Activated T-helper 1 cell treated with Interleukin-2 at 50 U/mL for 16 hours (primary cell): ENCODE results near the gene ADIPOQ.
"Not testable (repeated sequence)": the region's sequence is repeated elsewhere in the genome, so short reads cannot be mapped to it uniquely, and the experiment has no call there.

Experiments
- DNase-seq: peaks from one replicate; pipeline ENCODE4 v3.0.0-alpha.2; 2020; ENCODE audit warnings: low read depth

ADIPOQ gene

GRCh38 chr3:186873796-186874195 is 31.3 kb downstream of the ADIPOQ start:
- DNase-seq: not testable (repeated sequence)

- not testable (repeated sequence) for DNase-seq
Measured at GRCh38 chr3:186874216-186874615, 31.7 kb downstream of the ADIPOQ start.

GRCh38 chr3:186874841-186875240 is 32.3 kb downstream of the ADIPOQ start:
- DNase-seq: not testable (repeated sequence)

- no peak for DNase-seq
Measured at GRCh38 chr3:186875708-186876107, 33.2 kb downstream of the ADIPOQ start.

GRCh38 chr3:186879781-186880180 is 37.3 kb downstream of the ADIPOQ start:
- no peak for DNase-seq

- DNase-seq: no peak
Measured at GRCh38 chr3:186880406-186880805, 37.9 kb downstream of the ADIPOQ start.

GRCh38 chr3:186882150-186882524 is 39.6 kb downstream of the ADIPOQ start:
- DNase-seq: no peak

GRCh38 chr3:186882881-186883685 is 40.6 kb downstream of the ADIPOQ start:
- no peak for DNase-seq

- no peak for DNase-seq
Measured at GRCh38 chr3:186883686-186884058, 41.2 kb downstream of the ADIPOQ start.

GRCh38 chr3:186884868-186885267 is 42.4 kb downstream of the ADIPOQ start:
- DNase-seq: not testable (repeated sequence)

GRCh38 chr3:186886202-186886981 is 43.9 kb downstream of the ADIPOQ start:
- DNase-seq: no peak

- not testable (repeated sequence) for DNase-seq
Measured at GRCh38 chr3:186887507-186887938, 45.0 kb downstream of the ADIPOQ start.

- DNase-seq: no peak
Measured at GRCh38 chr3:186888569-186888968, 46.1 kb downstream of the ADIPOQ start.

- not testable (repeated sequence) for DNase-seq
Measured at GRCh38 chr3:186889698-186890097, 47.2 kb downstream of the ADIPOQ start.

- DNase-seq: no peak
Measured at GRCh38 chr3:186890911-186891310, 48.4 kb downstream of the ADIPOQ start.

- DNase-seq: not testable (repeated sequence)
Measured at GRCh38 chr3:186893071-186893470, 50.6 kb downstream of the ADIPOQ start.

- no peak for DNase-seq
Measured at GRCh38 chr3:186895406-186895805, 52.9 kb downstream of the ADIPOQ start.

GRCh38 chr3:186896006-186896405 is 53.5 kb downstream of the ADIPOQ start:
- no peak for DNase-seq

- no peak for DNase-seq
Measured at GRCh38 chr3:186896875-186897274, 54.4 kb downstream of the ADIPOQ start.

GRCh38 chr3:186901135-186901734 is 58.7 kb downstream of the ADIPOQ start:
- DNase-seq: no peak

GRCh38 chr3:186902154-186902553 is 59.6 kb downstream of the ADIPOQ start:
- no peak for DNase-seq

- DNase-seq: no peak
Measured at GRCh38 chr3:186902713-186903112, 60.2 kb downstream of the ADIPOQ start.

- not testable (repeated sequence) for DNase-seq
Measured at GRCh38 chr3:186903676-186904075, 61.2 kb downstream of the ADIPOQ start.
